Right kidney (tissue), 1 donor: ENCODE data around the gene RPRD2.

ENCODE experiments used
- DNase-seq: peaks from one replicate; pipeline ENCODE4 v3.0.0-alpha.2; 2016

RPRD2 gene

DNA sequence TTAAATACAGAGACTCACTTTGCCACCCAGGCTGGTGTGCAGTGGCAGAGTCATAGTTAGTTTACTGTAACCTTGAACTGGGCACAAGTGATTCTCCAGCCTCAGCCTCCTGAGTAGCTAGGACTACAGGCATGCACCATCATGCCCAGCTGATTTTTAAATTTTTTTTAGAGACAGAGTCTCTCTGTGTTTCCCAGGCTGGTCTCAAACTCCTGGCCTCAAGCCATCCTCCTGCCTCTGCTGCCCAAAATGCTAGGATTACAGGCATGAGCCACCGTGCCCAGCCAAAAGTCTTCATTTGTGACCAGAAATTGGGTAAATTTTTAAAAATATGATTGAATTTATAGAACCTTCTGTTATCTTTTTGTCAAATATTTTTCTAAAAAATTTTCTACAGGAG lies 105.3 kb downstream of the RPRD2 start:
- DNase-seq = no peak

- no peak for DNase-seq
Measured at GRCh38 chr1:150472601-150473200, 108.8 kb downstream of the RPRD2 start.

DNA sequence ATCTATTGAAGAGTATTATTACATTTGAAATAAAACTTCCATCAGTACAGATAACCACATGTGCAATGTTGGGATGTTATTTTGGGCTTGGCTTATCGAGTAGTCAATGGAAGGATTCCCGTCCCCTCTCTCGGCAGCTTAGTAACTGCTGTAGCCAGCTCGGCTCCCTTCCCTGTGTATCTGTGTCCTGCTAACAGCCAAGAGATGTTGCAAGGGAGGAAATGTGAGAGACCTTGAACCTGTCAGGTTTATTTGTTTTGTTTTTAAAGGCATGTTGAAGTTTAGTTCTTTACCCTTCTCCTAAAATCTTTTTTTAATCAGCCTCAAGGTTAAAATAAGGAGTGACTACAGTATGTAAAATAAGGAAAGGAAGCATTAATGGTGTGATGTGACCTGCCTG lies 109.7 kb downstream of the RPRD2 start:
- no peak for DNase-seq

GRCh38 chr1:150474869-150475268 lies 110.9 kb downstream of the RPRD2 start:
- no peak for DNase-seq

- no peak for DNase-seq
Measured at GRCh38 chr1:150476754-150477153, 112.8 kb downstream of the RPRD2 start.

- no peak for DNase-seq
Measured at GRCh38 chr1:150477320-150477719, 113.4 kb downstream of the RPRD2 start.

GRCh38 chr1:150477733-150478132 lies 113.8 kb downstream of the RPRD2 start:
- no peak for DNase-seq

DNA sequence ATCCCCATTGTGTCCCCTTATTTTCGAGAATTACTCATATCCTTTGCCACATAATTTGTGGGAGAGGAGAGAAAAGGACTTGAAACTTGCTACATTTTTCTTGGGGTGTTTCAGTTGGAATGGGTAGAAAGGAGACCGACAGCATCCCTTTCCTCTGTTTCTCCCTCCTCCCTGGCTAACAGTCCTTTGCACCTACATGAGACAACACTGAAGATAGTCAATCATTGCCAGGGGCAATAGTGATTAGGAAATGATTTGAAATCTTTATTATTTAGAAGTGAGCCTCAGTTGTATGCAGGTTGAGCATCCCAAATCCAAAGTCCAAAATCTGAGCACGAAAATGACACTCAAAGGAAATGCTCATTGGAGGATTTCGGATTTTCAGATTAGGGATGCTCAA lies 115.4 kb downstream of the RPRD2 start:
- DNase-seq = no peak

GRCh38 chr1:150479927-150480352 lies 116.0 kb downstream of the RPRD2 start:
- DNase-seq = no peak

DNA sequence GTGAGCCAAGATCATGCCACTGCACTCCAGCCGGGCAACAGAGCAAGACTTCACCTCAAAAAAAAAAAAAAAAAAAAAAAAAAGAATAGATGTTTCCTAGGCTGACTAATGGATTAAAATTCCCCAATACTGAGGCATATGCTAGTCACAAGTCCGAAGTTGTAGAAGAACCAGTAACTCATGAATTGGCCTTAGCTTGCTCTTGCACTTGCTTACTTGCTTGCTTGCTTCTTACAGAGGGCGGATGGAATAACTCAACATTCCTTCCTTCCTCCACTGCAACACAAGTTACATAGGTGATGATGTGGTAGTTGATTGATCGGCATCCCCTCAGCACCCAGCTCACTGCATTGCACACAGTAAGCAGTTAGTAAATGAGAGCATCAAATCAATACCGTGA lies 120.5 kb downstream of the RPRD2 start:
- DNase-seq = no peak

GRCh38 chr1:150484861-150485260 lies 120.9 kb downstream of the RPRD2 start:
- no peak for DNase-seq

GRCh38 chr1:150486966-150487762 lies 123.2 kb downstream of the RPRD2 start, which contains the start of gene TARS2:
Gene TARS2 (plus strand): TSS chr1:150487419. CDS start chr1:150487451, 32 bp downstream.
- DNase-seq = peak; percentile 82

- DNase-seq = no peak
Measured at GRCh38 chr1:150487763-150488115, 123.8 kb downstream of the RPRD2 start.

GRCh38 chr1:150493175-150493574 lies 129.2 kb downstream of the RPRD2 start:
- DNase-seq = no peak

DNA sequence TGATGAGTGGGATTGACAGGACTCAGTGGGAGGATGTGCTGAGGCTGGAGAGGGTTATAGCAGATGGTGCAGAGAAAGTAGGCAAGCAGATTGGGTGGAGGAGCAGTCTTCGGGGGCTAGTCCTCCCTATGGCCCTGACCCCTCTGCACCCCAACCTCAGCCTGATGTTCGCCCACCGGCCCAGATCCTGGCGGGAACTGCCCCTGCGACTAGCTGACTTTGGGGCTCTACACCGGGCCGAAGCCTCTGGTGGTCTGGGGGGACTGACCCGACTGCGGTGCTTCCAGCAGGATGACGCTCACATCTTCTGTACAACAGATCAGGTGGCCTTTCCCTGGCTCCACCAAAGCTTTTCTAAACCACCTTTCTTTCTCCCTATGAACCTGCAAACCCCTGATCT lies 134.4 kb downstream of the RPRD2 start:
- no peak for DNase-seq

DNA sequence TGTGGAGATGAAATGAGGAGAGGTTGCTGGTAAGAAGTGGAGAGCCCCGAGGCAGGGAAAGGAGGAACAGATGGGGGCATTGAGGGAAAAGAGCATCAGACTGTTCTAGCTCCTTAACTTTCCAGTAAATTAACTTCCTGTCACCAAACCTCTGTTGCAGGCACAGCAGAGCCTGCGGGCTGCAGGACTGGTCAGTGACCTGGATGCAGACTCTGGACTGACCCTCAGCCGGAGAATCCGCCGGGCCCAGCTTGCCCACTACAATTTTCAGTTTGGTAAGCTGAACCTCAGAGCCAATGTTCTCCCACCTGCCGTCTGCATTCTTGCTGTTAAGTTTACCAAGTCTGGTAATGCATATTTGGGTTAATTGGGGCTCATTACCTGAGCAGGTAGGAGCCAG lies 141.5 kb downstream of the RPRD2 start:
- no peak for DNase-seq

GRCh38 chr1:150507912-150508864 lies 144.2 kb downstream of the RPRD2 start, which contains the start of gene ECM1:
Gene ECM1 (plus strand): TSS chr1:150508109. CDS start chr1:150508210, 101 bp downstream.
- no peak for DNase-seq

DNA sequence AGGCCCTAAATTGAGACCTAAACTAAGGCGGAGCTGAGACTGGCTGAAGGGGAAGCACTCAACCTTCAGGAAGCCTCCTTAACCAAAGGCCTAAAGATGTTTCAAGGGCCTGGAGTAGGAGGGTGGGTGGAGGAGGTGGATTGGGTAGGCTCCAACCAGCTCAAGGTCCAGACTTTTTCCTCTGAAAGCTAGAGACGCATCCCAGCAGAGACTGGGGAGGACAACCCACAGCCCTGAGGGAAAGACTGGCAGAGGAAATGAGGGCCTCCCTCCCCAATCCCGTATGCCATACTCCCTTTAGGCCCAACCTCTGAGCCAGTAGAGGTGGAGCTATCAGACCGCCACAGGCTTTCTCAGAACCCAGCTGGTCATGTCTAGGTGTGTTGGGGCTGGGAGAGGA lies 145.0 kb downstream of the RPRD2 start:
- DNase-seq = no peak

DNA sequence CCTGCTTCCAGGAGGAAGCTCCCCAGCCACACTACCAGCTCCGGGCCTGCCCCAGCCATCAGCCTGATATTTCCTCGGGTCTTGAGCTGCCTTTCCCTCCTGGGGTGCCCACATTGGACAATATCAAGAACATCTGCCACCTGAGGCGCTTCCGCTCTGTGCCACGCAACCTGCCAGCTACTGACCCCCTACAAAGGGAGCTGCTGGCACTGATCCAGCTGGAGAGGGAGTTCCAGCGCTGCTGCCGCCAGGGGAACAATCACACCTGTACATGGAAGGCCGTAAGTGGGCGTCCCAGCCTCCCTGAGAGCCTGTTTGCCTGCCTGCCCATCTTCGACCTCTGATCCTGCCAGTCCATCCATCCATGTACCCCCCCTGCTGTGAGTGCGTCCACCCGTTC lies 147.6 kb downstream of the RPRD2 start:
- no peak for DNase-seq

DNA sequence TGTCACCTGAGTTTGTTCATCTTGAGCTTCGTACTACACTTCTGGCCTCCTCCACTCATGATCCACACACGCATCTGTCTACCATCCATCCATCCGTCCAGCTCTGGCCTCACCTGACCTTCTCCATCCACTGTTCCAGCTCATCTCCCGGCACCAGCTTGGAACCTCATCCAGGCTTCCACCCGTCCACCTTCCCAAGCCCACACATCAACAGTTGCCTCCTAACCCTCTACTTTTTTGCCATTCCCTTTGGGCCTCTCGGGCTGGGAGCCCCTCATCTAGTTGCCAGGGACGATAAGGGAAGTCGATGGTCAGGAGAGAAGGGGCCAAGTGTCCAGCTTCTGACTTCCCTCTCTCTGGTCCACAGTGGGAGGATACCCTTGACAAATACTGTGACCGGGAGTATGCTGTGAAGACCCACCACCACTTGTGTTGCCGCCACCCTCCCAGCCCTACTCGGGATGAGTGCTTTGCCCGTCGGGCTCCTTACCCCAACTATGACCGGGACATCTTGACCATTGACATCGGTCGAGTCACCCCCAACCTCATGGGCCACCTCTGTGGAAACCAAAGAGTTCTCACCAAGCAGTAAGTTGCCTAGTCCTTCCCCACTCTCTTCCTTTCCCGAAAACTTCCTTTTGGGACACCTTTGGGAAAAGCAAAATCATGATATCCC lies 148.2 kb downstream of the RPRD2 start:
- DNase-seq = no peak

- DNase-seq = no peak
Measured at GRCh38 chr1:150512846-150513245, 148.9 kb downstream of the RPRD2 start.

GRCh38 chr1:150513351-150513791 lies 149.4 kb downstream of the RPRD2 start:
- DNase-seq = no peak
